HL-60/S4 treated with phorbol 12-myristate 13-acetate at 8.2 ng/mL for 4 days and 3 days (cell line): ENCODE results near the gene UBE2L5.

Experiments used
- in situ Hi-C: fragments of 300-500 bp; cut with MboI; formaldehyde crosslinking; loops from 2 replicates; pipeline ENCODE4 v1.15.0; 2022; ENCODE audit warnings: low sequenced_read_pairs

The UBE2L5 gene

DNA sequence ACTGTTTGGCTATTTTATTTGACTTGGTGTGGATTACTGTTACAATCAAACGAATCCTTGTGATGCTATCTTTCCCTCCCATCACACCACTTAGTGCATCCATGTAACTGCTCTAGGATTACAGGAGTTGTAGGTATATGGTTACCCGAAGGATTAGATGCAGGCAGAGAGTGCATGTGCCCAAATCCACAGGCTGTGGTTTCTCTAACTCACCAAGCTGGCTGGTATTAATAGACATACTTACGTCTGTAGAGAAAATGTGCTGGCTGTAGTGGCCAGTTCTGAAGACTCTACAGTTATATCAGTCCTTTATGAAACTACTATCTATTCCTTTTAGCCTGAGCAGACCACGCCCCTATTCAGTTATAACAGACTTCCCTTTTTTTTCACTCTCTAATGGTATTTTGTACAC is 44.6 kb downstream of the UBE2L5 start:
- in situ Hi-C loops = no loop called here

DNA sequence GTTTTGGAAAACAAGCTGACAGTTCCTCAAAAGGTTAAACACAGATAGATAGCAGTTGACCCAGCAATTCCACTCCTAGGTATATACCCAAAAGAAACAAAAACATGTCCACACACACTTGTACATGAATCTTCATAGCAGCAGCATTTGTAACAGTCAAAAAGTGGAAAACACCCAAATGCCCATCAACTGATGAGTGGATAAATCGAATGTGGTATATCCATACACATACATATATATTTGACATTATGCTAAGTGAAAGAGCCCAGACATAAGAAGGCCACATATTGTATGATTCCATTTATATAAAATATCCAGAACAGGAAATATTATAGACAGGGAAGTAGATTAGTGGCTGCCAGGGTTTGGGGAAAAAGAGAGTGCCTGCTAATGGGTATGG is 51.4 kb downstream of the UBE2L5 start:
- in situ Hi-C loops = no loop called here

DNA sequence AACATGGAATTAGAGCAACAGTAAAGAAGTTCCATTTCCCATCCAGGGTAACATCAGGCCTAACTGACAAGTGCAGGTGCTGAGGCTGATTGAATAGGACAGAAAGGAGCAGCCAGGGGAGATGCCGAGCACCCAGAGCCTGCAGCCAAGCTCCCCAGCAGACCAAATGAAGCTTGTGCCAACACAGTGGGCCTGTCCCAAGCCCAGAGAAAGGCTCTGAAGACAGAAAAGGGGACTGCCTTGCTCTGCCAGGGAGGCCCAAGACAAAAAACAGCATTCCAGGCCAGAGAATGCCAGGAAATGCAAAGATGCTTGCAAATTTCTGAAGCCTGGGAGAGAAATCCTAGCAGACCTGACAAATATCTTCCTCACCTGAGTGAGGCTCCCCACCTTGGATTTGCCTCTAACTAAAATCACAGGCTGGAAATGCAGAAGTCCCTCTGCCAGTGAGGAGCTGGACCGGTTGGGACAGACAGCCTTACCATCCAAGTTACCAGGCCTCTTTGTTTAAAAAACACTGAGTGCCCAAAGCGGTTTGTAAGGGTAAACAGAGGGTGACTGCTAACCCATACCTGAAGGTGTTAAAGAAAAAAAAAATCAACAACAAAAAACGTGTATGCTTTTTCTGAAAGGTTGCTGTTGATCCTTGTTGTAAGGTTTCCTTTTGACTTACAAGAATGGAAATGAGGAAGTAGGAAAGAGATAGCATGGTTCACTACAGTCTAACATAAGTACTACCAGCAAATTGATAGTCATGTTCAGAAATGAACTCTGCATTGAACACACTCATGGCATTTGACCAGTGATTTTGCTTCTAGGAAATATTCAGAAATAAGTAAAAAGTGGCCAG is 55.3 kb downstream of the UBE2L5 start:
- in situ Hi-C loops = no loop called here
